HepG2 (cell line): ENCODE measurements around the gene NXPH1. TPM values are rescaled to one million over a fixed set of nuclear protein-coding genes. Genes with fewer than 3 reads are reported as not detected.

Experiments
- ATAC-seq: fragments of 200-7000 bp; cut with Tn5 transposase; 3 replicates; pipeline ENCODE4 v1.9.1; 2020; ENCODE audit warnings: mild to moderate bottlenecking, moderate library complexity
- BruUV-seq: library from RNA; stranded (reverse); fragments of 400-500 nt; replicated peaks from 2 replicates; lab custom pipeline; 2021; lab: Mats Ljungman, UMichigan
- CTCF ChIA-PET: fragments of 300-600 bp; formaldehyde crosslinking; extraction: SDS; loops from one replicate; lab custom pipeline; 2021; ENCODE audit warnings: low total read pairs, inconsistent platforms, low intra/inter-chr PET ratio; lab: Yijun Ruan, JAX
- POLR2A ChIA-PET: fragments of 350-600 bp; sonication (Branson Sonifier 250); formaldehyde crosslinking; loops from one replicate; lab custom pipeline; 2020; ENCODE audit warnings: antibody characterized with exemption, inconsistent platforms; lab: Yijun Ruan, JAX
- DNase-seq: peaks from one replicate; pipeline ENCODE4 v3.0.0-alpha.2; 2015; ENCODE audit warnings: low spot score
- FAIRE-seq: peaks from 3 replicates; lab custom pipeline; 2011; peaks lifted over from hg19 to GRCh38; lab: Jason Lieb, UNC
- H2AFZ ChIP-seq: one replicate; pipeline ENCODE4 v1.6.1; 2011; ENCODE audit warnings: low read length, inconsistent platforms
- H3K27ac ChIP-seq: fragments of 300-600 bp; 3 replicates; pipeline ENCODE4 v1.8.0; 2011; ENCODE audit warnings: mixed run types, mild to moderate bottlenecking, mixed read lengths, low read length, inconsistent platforms; ENCODE audit not compliant: insufficient read depth; ENCODE audit errors: extremely low read length
- H3K27me3 ChIP-seq, 2 experiments: fragments of 200-600 bp in 1 of 2; 2 replicates in 1 of 2; 3 replicates in 1 of 2; pipeline versions ENCODE4 v1.6.0 to v1.8.0; 2011; ENCODE audit warnings: low read length in 2 of 2, mild to moderate bottlenecking in 2 of 2, moderate library complexity in 2 of 2, inconsistent platforms in 1 of 2; ENCODE audit not compliant: insufficient read depth in 2 of 2, control insufficient read depth in 1 of 2
- H3K36me3 ChIP-seq, 2 experiments: fragments of 200-600 bp in 1 of 2; replicated peaks in 1 of 2; 2 replicates in 1 of 2; 3 replicates in 1 of 2; pipeline versions ENCODE4 v1.5.1 to v1.8.0; 2011; ENCODE audit warnings: low read length in 2 of 2, inconsistent platforms in 1 of 2; ENCODE audit not compliant: insufficient read depth in 2 of 2, control insufficient read depth in 1 of 2
- H3K4me1 ChIP-seq: 2 replicates; pipeline ENCODE4 v1.5.1; 2012; ENCODE audit warnings: low read length, inconsistent platforms; ENCODE audit not compliant: insufficient read depth
- H3K4me2 ChIP-seq: 2 replicates; pipeline ENCODE4 v1.6.0; 2011; ENCODE audit warnings: low read depth, low read length, inconsistent platforms
- H3K4me3 ChIP-seq, 3 experiments: fragments of 200-600 bp in 1 of 3; sonication (generic), shearing (Covaris generic) in 1 of 3; replicated peaks in 1 of 3; 2 replicates each; pipeline ENCODE4 v1.5.1; 2011 to 2016; ENCODE audit warnings: low read length in 3 of 3, inconsistent platforms in 2 of 3, low read depth in 2 of 3, mild to moderate bottlenecking in 2 of 3, control low read depth in 1 of 3, mixed read lengths in 1 of 3; ENCODE audit not compliant: insufficient read depth in 1 of 3
- H3K79me2 ChIP-seq: one replicate; pipeline ENCODE4 v1.6.1; 2011; ENCODE audit warnings: low read length, inconsistent platforms; ENCODE audit not compliant: insufficient read depth
- H3K9ac ChIP-seq: 2 replicates; pipeline ENCODE4 v1.6.0; 2011; ENCODE audit warnings: mild to moderate bottlenecking, low read depth, low read length, inconsistent platforms; ENCODE audit not compliant: insufficient read depth
- H3K9me3 ChIP-seq: 2 replicates; pipeline ENCODE4 v1.5.1; 2012; ENCODE audit warnings: mild to moderate bottlenecking, low read length
- H4K20me1 ChIP-seq: 2 replicates; pipeline ENCODE4 v1.6.0; 2011; ENCODE audit warnings: inconsistent platforms, mild to moderate bottlenecking, low read length, moderate library complexity; ENCODE audit not compliant: insufficient read depth
- DNMT3B ChIP-seq: conservative IDR thresholded peaks from 2 replicates; pipeline ENCODE4 v1.6.1; 2016; ENCODE audit warnings: missing biosample characterization, control low read depth
- FOXK2 ChIP-seq: fragments of 450-650 bp; IDR thresholded peaks from 2 replicates; pipeline ENCODE4 v1.6.1; 2016
- NFRKB ChIP-seq: fragments of 450-650 bp; IDR thresholded peaks from 2 replicates; pipeline ENCODE4 v1.6.1; 2017
- THAP11 ChIP-seq: IDR thresholded peaks from 2 replicates; pipeline ENCODE4 v1.6.1; 2016; ENCODE audit warnings: missing biosample characterization, missing genetic modification reagents
- ZNF282 ChIP-seq: fragments of 450-650 bp; IDR thresholded peaks from 2 replicates; pipeline ENCODE4 v1.6.1; 2018; ENCODE audit not compliant: partially characterized antibody
- ZNF432 ChIP-seq: sonication (generic); formaldehyde crosslinking; IDR thresholded peaks from 2 replicates; pipeline ENCODE4 v1.5.0; 2020; ENCODE audit warnings: missing genetic modification reagents, mild to moderate bottlenecking, borderline replicate concordance
- WGBS: methylation state at CpG from one replicate; pipeline ENCODE4 v1.1.6; 2017; ENCODE audit warnings: low lambda C conversion rate; 5-methylcytosine and 5-hydroxymethylcytosine counted together
- in situ Hi-C: cut with HindIII; loops from 2 replicates; pipeline ENCODE4 v1.10.0; 2017; ENCODE audit warnings: low pct_unique_long_range_greater_than_20kb; ENCODE audit not compliant: extremely low pct_ligation_motif_present
- intact Hi-C: fragments of 100-400 bp; cut with micrococcal nuclease; formaldehyde crosslinking; loops from one replicate; pipeline ENCODE4 v1.10.0; 2022; ENCODE audit not compliant: unreplicated experiment
- polyA plus RNA-seq, 8 experiments: library from polyadenylated mRNA; depleted of rRNA in 3 of 8; stranded (reverse) in 7 of 8; unstranded in 1 of 8; fragments of >200 nt; fragmentation: Illumina TruSeq in 4 of 8; extraction: Trizol in 4 of 8; gene quantifications; 2 replicates each; pipeline versions ENCODE4 v1.2.1 to v1.2.3, GENCODE V29; 2011 to 2016; ENCODE audit warnings: low read depth in 4 of 8, missing spikeins in 1 of 8, mixed read lengths in 1 of 8; ENCODE audit not compliant: insufficient read depth in 1 of 8
- total RNA-seq, 5 experiments: library from RNA; depleted of rRNA; stranded (reverse); fragments of >200 nt; fragmentation: Illumina TruSeq; extraction: Trizol; gene quantifications; 2 replicates each; pipeline ENCODE4 v1.2.3, GENCODE V29; 2016; ENCODE audit warnings: low read depth in 1 of 5
- TF ChIP-seq, protein P1 (sequence below): sonication (generic); formaldehyde crosslinking; IDR thresholded peaks from 2 replicates; pipeline ENCODE4 v1.8.1; 2022; ENCODE audit warnings: mild to moderate bottlenecking, missing genetic modification reagents
- TF ChIP-seq, protein P2 (sequence below): IDR thresholded peaks from 2 replicates; pipeline ENCODE4 v1.6.1; 2016; ENCODE audit warnings: missing compliant biosample characterization, missing genetic modification reagents, borderline replicate concordance
- TF ChIP-seq, protein P3 (sequence below): IDR thresholded peaks from 2 replicates; pipeline ENCODE4 v1.6.1; 2016; ENCODE audit warnings: low read depth, missing genetic modification reagents, missing compliant biosample characterization

NXPH1 gene
- total and polyA plus RNA-seq, 2 of the 13 experiments (the other 11 are each of a cell fraction or from before 2014, with no cell fraction given): not detected

DNA sequence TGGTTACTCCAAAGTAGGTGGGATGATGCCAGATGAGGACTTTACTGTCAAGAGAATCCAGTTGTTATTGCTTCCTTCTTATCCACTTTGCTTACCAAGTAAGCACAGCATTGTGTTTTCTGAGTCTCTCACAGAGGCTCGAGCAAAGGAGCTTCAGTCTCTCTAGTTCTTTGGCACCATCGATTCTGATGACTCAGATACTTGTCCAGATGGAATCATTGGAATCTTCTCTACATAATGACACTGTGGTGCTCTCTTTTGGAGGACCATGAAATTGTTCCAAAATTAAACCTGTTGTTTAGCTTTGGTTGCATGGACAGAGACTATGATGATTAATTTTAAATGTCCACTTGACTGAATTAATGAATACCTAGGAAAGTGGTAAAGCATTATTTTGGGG lies 132.6 kb downstream of the NXPH1 start (continued):
- no peak for TF ChIP-seq ZNF282
- TF ChIP-seq, all 625 proteins: peak for 0

GRCh38 chr7:8567626-8568025 lies 134.2 kb downstream of the NXPH1 start:
- POLR2A ChIA-PET: no interaction called here
- Histone ChIP-seq H3K4me3 (no peak overlapping the region), H3K36me3 (no peaks in the 10 kb centered on the region), H3K9ac (no peak overlapping the region), H3K27ac (no peak overlapping the region), H3K4me2 (no peak overlapping the region), H2AFZ (no peak overlapping the region), H3K79me2 (no peaks in the 10 kb centered on the region), H3K9me3 (no peaks in the 10 kb centered on the region), H4K20me1 (no peaks in the 10 kb centered on the region), H3K27me3 (no peaks in the 10 kb centered on the region), H3K4me1 (no peaks in the 10 kb centered on the region)
- BruUV-seq: no TSS peak
- in situ Hi-C loops (no loop called here), intact Hi-C loops (no loop called here)
- ATAC-seq: no peak
- FAIRE-seq: no peak
- TF ChIP-seq DNMT3B (no peak), NFRKB (no peak), THAP11 (no peak), ZNF432 (CRISPR knock-in tag) (no peak), FOXK2 (no peak)
- TF ChIP-seq, protein P1, sequence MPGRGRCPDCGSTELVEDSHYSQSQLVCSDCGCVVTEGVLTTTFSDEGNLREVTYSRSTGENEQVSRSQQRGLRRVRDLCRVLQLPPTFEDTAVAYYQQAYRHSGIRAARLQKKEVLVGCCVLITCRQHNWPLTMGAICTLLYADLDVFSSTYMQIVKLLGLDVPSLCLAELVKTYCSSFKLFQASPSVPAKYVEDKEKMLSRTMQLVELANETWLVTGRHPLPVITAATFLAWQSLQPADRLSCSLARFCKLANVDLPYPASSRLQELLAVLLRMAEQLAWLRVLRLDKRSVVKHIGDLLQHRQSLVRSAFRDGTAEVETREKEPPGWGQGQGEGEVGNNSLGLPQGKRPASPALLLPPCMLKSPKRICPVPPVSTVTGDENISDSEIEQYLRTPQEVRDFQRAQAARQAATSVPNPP (CRISPR knock-in tag): no peak
- TF ChIP-seq, protein P2, sequence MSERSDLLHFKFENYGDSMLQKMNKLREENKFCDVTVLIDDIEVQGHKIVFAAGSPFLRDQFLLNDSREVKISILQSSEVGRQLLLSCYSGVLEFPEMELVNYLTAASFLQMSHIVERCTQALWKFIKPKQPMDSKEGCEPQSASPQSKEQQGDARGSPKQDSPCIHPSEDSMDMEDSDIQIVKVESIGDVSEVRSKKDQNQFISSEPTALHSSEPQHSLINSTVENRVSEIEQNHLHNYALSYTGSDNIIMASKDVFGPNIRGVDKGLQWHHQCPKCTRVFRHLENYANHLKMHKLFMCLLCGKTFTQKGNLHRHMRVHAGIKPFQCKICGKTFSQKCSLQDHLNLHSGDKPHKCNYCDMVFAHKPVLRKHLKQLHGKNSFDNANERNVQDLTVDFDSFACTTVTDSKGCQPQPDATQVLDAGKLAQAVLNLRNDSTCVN (CRISPR knock-in tag): no peak
- TF ChIP-seq, protein P3, sequence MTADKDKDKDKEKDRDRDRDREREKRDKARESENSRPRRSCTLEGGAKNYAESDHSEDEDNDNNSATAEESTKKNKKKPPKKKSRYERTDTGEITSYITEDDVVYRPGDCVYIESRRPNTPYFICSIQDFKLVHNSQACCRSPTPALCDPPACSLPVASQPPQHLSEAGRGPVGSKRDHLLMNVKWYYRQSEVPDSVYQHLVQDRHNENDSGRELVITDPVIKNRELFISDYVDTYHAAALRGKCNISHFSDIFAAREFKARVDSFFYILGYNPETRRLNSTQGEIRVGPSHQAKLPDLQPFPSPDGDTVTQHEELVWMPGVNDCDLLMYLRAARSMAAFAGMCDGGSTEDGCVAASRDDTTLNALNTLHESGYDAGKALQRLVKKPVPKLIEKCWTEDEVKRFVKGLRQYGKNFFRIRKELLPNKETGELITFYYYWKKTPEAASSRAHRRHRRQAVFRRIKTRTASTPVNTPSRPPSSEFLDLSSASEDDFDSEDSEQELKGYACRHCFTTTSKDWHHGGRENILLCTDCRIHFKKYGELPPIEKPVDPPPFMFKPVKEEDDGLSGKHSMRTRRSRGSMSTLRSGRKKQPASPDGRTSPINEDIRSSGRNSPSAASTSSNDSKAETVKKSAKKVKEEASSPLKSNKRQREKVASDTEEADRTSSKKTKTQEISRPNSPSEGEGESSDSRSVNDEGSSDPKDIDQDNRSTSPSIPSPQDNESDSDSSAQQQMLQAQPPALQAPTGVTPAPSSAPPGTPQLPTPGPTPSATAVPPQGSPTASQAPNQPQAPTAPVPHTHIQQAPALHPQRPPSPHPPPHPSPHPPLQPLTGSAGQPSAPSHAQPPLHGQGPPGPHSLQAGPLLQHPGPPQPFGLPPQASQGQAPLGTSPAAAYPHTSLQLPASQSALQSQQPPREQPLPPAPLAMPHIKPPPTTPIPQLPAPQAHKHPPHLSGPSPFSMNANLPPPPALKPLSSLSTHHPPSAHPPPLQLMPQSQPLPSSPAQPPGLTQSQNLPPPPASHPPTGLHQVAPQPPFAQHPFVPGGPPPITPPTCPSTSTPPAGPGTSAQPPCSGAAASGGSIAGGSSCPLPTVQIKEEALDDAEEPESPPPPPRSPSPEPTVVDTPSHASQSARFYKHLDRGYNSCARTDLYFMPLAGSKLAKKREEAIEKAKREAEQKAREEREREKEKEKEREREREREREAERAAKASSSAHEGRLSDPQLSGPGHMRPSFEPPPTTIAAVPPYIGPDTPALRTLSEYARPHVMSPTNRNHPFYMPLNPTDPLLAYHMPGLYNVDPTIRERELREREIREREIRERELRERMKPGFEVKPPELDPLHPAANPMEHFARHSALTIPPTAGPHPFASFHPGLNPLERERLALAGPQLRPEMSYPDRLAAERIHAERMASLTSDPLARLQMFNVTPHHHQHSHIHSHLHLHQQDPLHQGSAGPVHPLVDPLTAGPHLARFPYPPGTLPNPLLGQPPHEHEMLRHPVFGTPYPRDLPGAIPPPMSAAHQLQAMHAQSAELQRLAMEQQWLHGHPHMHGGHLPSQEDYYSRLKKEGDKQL (CRISPR knock-in tag): no peak
- DNase-seq: no peak
- 17% methylated on average over 4 of the region's 4 CpGs for WGBS
- CTCF ChIA-PET: no interaction called here
